Panc1 (cell line): Measurements from ENCODE around the gene LRRC4.

Experiments
- TCF7L2 ChIP-seq: IDR thresholded peaks from 2 replicates; pipeline ENCODE4 v1.6.1; 2011; ENCODE audit warnings: mild to moderate bottlenecking, low read depth, low read length, inconsistent platforms
- TF ChIP-seq, protein P1 (sequence below): fragments of 450-650 bp; IDR thresholded peaks from 2 replicates; pipeline ENCODE4 v1.5.1; 2017; ENCODE audit warnings: mild to moderate bottlenecking
- TF ChIP-seq, protein P2 (sequence below), 2 experiments: IDR thresholded peaks; 2 replicates each; pipeline ENCODE4 v1.6.1; 2011 to 2012; ENCODE audit warnings: low read depth in 2 of 2, control low read depth in 1 of 2, low read length in 1 of 2, mild to moderate bottlenecking in 1 of 2, moderate library complexity in 1 of 2; ENCODE audit not compliant: insufficient read depth in 1 of 2

GRCh38 chr7:128039544-128039953 is 8.3 kb upstream of the LRRC4 start:
- TF ChIP-seq, protein P1, sequence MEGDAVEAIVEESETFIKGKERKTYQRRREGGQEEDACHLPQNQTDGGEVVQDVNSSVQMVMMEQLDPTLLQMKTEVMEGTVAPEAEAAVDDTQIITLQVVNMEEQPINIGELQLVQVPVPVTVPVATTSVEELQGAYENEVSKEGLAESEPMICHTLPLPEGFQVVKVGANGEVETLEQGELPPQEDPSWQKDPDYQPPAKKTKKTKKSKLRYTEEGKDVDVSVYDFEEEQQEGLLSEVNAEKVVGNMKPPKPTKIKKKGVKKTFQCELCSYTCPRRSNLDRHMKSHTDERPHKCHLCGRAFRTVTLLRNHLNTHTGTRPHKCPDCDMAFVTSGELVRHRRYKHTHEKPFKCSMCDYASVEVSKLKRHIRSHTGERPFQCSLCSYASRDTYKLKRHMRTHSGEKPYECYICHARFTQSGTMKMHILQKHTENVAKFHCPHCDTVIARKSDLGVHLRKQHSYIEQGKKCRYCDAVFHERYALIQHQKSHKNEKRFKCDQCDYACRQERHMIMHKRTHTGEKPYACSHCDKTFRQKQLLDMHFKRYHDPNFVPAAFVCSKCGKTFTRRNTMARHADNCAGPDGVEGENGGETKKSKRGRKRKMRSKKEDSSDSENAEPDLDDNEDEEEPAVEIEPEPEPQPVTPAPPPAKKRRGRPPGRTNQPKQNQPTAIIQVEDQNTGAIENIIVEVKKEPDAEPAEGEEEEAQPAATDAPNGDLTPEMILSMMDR: no peak
- TF ChIP-seq TCF7L2: no peak
- TF ChIP-seq, protein P2, sequence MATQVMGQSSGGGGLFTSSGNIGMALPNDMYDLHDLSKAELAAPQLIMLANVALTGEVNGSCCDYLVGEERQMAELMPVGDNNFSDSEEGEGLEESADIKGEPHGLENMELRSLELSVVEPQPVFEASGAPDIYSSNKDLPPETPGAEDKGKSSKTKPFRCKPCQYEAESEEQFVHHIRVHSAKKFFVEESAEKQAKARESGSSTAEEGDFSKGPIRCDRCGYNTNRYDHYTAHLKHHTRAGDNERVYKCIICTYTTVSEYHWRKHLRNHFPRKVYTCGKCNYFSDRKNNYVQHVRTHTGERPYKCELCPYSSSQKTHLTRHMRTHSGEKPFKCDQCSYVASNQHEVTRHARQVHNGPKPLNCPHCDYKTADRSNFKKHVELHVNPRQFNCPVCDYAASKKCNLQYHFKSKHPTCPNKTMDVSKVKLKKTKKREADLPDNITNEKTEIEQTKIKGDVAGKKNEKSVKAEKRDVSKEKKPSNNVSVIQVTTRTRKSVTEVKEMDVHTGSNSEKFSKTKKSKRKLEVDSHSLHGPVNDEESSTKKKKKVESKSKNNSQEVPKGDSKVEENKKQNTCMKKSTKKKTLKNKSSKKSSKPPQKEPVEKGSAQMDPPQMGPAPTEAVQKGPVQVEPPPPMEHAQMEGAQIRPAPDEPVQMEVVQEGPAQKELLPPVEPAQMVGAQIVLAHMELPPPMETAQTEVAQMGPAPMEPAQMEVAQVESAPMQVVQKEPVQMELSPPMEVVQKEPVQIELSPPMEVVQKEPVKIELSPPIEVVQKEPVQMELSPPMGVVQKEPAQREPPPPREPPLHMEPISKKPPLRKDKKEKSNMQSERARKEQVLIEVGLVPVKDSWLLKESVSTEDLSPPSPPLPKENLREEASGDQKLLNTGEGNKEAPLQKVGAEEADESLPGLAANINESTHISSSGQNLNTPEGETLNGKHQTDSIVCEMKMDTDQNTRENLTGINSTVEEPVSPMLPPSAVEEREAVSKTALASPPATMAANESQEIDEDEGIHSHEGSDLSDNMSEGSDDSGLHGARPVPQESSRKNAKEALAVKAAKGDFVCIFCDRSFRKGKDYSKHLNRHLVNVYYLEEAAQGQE (IDR thresholded peaks at IDR 0.05; ENCODE audit: insufficient read depth in 1 of 2, low read depth in 2 of 2, low read length in 1 of 2): no peak
